GF-D8 (cell line): Measurements from ENCODE around the gene IL18R1.

ENCODE experiments used
- DNase-seq: peaks from one replicate; lab custom pipeline; 2025; lab: John Stamatoyannopoulos, UW

The IL18R1 gene

GRCh38 chr2:102344397-102344796 is 11.2 kb upstream of the IL18R1 start:
- DNase-seq, result no peak

GRCh38 chr2:102345329-102345920 is 10.2 kb upstream of the IL18R1 start:
- DNase-seq, result no peak

- DNase-seq, result no peak
These were observed 9.0 kb upstream of the IL18R1 start for GRCh38 chr2:102346381-102347130.

- DNase-seq, result no peak
These were observed 5.3 kb upstream of the IL18R1 start for GRCh38 chr2:102350137-102350793.

- DNase-seq, result no peak
These were observed 751 bp downstream of the IL18R1 start for GRCh38 chr2:102356381-102356712.

GRCh38 chr2:102356741-102357140 is 1.1 kb downstream of the IL18R1 start:
- DNase-seq, result no peak

GRCh38 chr2:102357937-102358336 is 2.3 kb downstream of the IL18R1 start:
- DNase-seq, result peak; percentile 6

GRCh38 chr2:102358496-102358895 is 2.9 kb downstream of the IL18R1 start:
- no peak for DNase-seq

- no peak for DNase-seq
These were observed 3.9 kb downstream of the IL18R1 start for GRCh38 chr2:102359527-102359926.

- no peak for DNase-seq
These were observed 6.1 kb downstream of the IL18R1 start for GRCh38 chr2:102361632-102362241.

- no peak for DNase-seq
These were observed 10.2 kb downstream of the IL18R1 start for GRCh38 chr2:102365763-102366162.

- DNase-seq, result no peak
These were observed 11.0 kb downstream of the IL18R1 start for GRCh38 chr2:102366406-102367112.

- DNase-seq, result no peak
These were observed 11.9 kb downstream of the IL18R1 start for GRCh38 chr2:102367331-102367971.

GRCh38 chr2:102368461-102369109 is 13.0 kb downstream of the IL18R1 start:
- no peak for DNase-seq

- no peak for DNase-seq
These were observed 14.3 kb downstream of the IL18R1 start for GRCh38 chr2:102369866-102370265.

GRCh38 chr2:102376052-102376591 is 20.5 kb downstream of the IL18R1 start:
- DNase-seq, result no peak

- DNase-seq, result no peak
These were observed 28.1 kb downstream of the IL18R1 start for GRCh38 chr2:102383722-102384121.

- DNase-seq, result no peak
These were observed 29.9 kb downstream of the IL18R1 start for GRCh38 chr2:102385522-102385921.

GRCh38 chr2:102386004-102386403 is 30.4 kb downstream of the IL18R1 start:
- no peak for DNase-seq

GRCh38 chr2:102386867-102387541 is 31.4 kb downstream of the IL18R1 start:
- DNase-seq, result no peak
